Fibroblast of lung (primary cell): Measurements from ENCODE around the gene CYTL1. TPM values are rescaled to one million over a fixed set of nuclear protein-coding genes. Genes with fewer than 3 reads are reported as not detected.
A peak's percentile ranks its signal among the peaks of the same experiment; 100 is the strongest.

Source experiments
- DNase-seq, 2 donors: peaks; one replicate each; pipeline versions ENCODE4 v3.0.0 to v3.0.0-alpha.2; 2010; ENCODE audit warnings: low read depth in 2 of 2
- H2AFZ ChIP-seq: 2 replicates; pipeline ENCODE4 v1.5.1; 2012; ENCODE audit warnings: low read length, control low read depth, inconsistent platforms
- H3K27ac ChIP-seq: 2 replicates; pipeline ENCODE4 v1.5.1; 2011; ENCODE audit warnings: low read length, control low read depth; ENCODE audit not compliant: insufficient read depth
- H3K27me3 ChIP-seq: 2 replicates; pipeline ENCODE4 v1.5.1; 2011; ENCODE audit warnings: mild to moderate bottlenecking, low read length; ENCODE audit not compliant: control insufficient read depth, insufficient read depth
- H3K36me3 ChIP-seq: 2 replicates; pipeline ENCODE4 v1.5.1; 2011; ENCODE audit warnings: low read length; ENCODE audit not compliant: control insufficient read depth, insufficient read depth
- H3K4me1 ChIP-seq: 2 replicates; pipeline ENCODE4 v1.5.1; 2011; ENCODE audit warnings: low read length; ENCODE audit not compliant: control insufficient read depth, insufficient read depth; ENCODE audit errors: extremely low read depth
- H3K4me2 ChIP-seq: 2 replicates; pipeline ENCODE4 v1.5.1; 2011; ENCODE audit warnings: low read length, control low read depth; ENCODE audit not compliant: insufficient read depth; ENCODE audit errors: extremely low read depth
- H3K4me3 ChIP-seq, 4 experiments: fragments of 200-600 bp in 1 of 4; sonication (generic) in 1 of 4; replicated peaks in 1 of 4; 2 replicates each; pipeline ENCODE4 v1.5.1; 2011 to 2016; ENCODE audit warnings: low read length in 4 of 4, low read depth in 3 of 4, mild to moderate bottlenecking in 3 of 4, control low read depth in 2 of 4, inconsistent platforms in 1 of 4, mixed read lengths in 1 of 4; ENCODE audit not compliant: insufficient read depth in 1 of 4; ENCODE audit errors: control extremely low read depth in 1 of 4
- H3K79me2 ChIP-seq: 2 replicates; pipeline ENCODE4 v1.5.1; 2012; ENCODE audit warnings: mild to moderate bottlenecking, low read length, inconsistent platforms; ENCODE audit not compliant: control insufficient read depth, insufficient read depth
- H3K9ac ChIP-seq: 2 replicates; pipeline ENCODE4 v1.5.1; 2011; ENCODE audit warnings: mild to moderate bottlenecking, low read length, control low read depth; ENCODE audit not compliant: insufficient read depth
- H3K9me3 ChIP-seq: 2 replicates; pipeline ENCODE4 v1.5.1; 2012; ENCODE audit warnings: low read depth, low read length; ENCODE audit not compliant: control insufficient read depth, insufficient read depth
- H4K20me1 ChIP-seq: 2 replicates; pipeline ENCODE4 v1.5.1; 2011; ENCODE audit warnings: low read length; ENCODE audit not compliant: control insufficient read depth, insufficient read depth; ENCODE audit errors: extremely low read depth
- EZH2 ChIP-seq: IDR thresholded peaks from 2 replicates; pipeline ENCODE4 v1.5.1; 2012; ENCODE audit warnings: low read length, control low read depth, mild to moderate bottlenecking; ENCODE audit errors: missing control alignments
- polyA plus RNA-seq, 2 donors: library from polyadenylated mRNA; depleted of rRNA in 1 of 2; stranded (reverse) in 1 of 2; unstranded in 1 of 2; fragments of >200 nt; gene quantifications; 2 replicates each; pipeline ENCODE4 v1.2.1, GENCODE V29; 2011 to 2012; ENCODE audit warnings: missing spikeins in 1 of 2
- total RNA-seq: library from RNA; depleted of rRNA; stranded (reverse); fragments of >200 nt; gene quantifications from 2 replicates; pipeline ENCODE4 v1.2.1, GENCODE V29; 2014
- TF ChIP-seq, protein P1 (sequence below), 2 donors: IDR thresholded peaks in 1 of 2; conservative IDR thresholded peaks in 1 of 2; 1 replicate in 1 of 2; 2 replicates in 1 of 2; pipeline ENCODE4 v1.5.1; 2011 to 2012; ENCODE audit warnings: low read length in 2 of 2, control low read depth in 1 of 2, inconsistent platforms in 1 of 2, low read depth in 1 of 2, mild to moderate bottlenecking in 1 of 2

Gene CYTL1
- total and polyA plus RNA-seq, 2 donors (not counting 1 experiment from before 2014, with no cell fraction given) = 0.17 to 6.9 TPM

DNA sequence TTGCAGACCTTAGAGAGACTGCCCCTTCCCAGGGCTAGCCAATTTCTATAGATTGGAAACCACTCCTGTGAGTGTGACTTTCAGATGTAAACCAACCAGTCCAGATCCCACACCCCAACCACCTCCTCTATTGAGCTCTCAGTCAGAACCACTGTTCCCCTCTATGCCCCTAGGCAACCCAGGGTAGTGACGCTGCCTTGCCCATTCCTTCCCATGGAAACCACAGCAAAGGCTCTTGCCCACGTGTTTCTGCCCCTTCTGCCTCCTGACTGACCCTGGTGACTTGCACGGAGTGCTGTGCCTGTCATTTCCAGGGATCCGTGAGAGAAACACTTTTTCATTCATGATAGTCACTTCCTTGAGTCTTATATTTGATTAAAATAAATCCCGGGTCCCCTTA is 32.4 kb downstream of the CYTL1 start:
- no peaks in the 10 kb centered on the region for H3K79me2 ChIP-seq
- H3K27me3 ChIP-seq = no peaks in the 10 kb centered on the region
- H4K20me1 ChIP-seq = no peaks in the 10 kb centered on the region
- H3K9me3 ChIP-seq = no peaks in the 10 kb centered on the region
- DNase-seq = no peak
- H2AFZ ChIP-seq = no peak overlapping the region
- no peak overlapping the region for H3K4me3 ChIP-seq
- TF ChIP-seq, protein P1, sequence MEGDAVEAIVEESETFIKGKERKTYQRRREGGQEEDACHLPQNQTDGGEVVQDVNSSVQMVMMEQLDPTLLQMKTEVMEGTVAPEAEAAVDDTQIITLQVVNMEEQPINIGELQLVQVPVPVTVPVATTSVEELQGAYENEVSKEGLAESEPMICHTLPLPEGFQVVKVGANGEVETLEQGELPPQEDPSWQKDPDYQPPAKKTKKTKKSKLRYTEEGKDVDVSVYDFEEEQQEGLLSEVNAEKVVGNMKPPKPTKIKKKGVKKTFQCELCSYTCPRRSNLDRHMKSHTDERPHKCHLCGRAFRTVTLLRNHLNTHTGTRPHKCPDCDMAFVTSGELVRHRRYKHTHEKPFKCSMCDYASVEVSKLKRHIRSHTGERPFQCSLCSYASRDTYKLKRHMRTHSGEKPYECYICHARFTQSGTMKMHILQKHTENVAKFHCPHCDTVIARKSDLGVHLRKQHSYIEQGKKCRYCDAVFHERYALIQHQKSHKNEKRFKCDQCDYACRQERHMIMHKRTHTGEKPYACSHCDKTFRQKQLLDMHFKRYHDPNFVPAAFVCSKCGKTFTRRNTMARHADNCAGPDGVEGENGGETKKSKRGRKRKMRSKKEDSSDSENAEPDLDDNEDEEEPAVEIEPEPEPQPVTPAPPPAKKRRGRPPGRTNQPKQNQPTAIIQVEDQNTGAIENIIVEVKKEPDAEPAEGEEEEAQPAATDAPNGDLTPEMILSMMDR (conservative IDR thresholded peaks at IDR 0.05 in 1 of 2, IDR thresholded peaks at IDR 0.05 in 1 of 2; ENCODE audit: low read depth in 1 of 2, low read length in 2 of 2) = no peak
- no peak for TF ChIP-seq EZH2
- H3K9ac ChIP-seq = no peak overlapping the region
- no peak overlapping the region for H3K4me2 ChIP-seq
- H3K4me1 ChIP-seq = peaks cover 12% of the 10 kb centered on the region
- no peak overlapping the region for H3K27ac ChIP-seq
- no peaks in the 10 kb centered on the region for H3K36me3 ChIP-seq

DNA sequence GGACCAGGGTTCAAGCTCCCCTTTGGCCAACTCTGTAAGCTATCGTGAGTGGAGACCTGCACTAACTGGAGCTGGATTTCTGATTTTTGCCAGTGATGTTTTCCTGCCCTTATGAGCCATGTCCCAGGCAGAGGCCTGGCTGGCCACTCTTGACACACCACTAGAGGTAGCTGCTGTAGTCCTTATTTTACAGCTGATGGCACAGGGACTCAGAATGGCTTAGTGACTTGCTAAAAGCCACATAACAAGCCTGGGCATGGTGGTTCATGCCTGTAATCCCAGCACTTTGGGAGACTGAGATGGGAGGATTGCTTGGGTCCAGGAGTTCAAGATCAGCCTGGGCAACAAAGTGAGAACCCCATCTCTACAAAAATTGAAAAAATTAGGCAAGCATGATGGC is 33.4 kb downstream of the CYTL1 start:
- no peak overlapping the region for H3K9ac ChIP-seq
- peaks cover 2% of the 10 kb centered on the region for H3K4me1 ChIP-seq
- no peaks in the 10 kb centered on the region for H3K36me3 ChIP-seq
- H3K27ac ChIP-seq = no peak overlapping the region
- H3K9me3 ChIP-seq = no peaks in the 10 kb centered on the region
- H3K79me2 ChIP-seq = no peaks in the 10 kb centered on the region
- no peak overlapping the region for H2AFZ ChIP-seq
- H3K4me3 ChIP-seq = no peak overlapping the region
- no peaks in the 10 kb centered on the region for H4K20me1 ChIP-seq
- TF ChIP-seq, protein P1 (conservative IDR thresholded peaks at IDR 0.05 in 1 of 2, IDR thresholded peaks at IDR 0.05 in 1 of 2; ENCODE audit: low read depth in 1 of 2, low read length in 2 of 2) = peak in 1 of 2 donors; percentile 20
- no peak for TF ChIP-seq EZH2
- no peaks in the 10 kb centered on the region for H3K27me3 ChIP-seq
- no peak overlapping the region for H3K4me2 ChIP-seq
- peak in 1 of 2 donors; percentile 8 for DNase-seq

DNA sequence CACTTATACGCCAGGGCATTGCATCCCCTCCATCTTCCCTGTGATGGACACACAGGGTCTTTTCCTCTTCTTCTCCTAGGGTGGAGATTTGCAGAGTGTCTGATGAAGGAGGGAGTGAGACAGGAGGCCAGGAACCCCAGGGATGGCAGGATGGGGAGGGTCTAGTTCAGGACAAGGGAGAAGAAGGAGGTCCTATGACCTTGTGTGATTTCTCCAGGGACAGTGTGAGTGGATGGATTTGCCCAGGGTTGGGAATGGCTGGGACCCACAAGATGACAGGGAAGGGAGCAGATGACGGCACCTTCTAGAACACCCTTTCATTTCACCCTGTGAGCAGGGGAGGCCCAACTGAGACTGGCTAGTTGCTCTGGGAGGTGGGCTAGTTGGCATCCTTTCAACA is 34.2 kb downstream of the CYTL1 start:
- Histone ChIP-seq H3K9ac (no peak overlapping the region), H3K4me3 (no peak overlapping the region), H3K27ac (no peak overlapping the region), H3K79me2 (no peaks in the 10 kb centered on the region), H3K27me3 (no peaks in the 10 kb centered on the region), H3K4me1 (no peaks in the 10 kb centered on the region), H3K36me3 (no peaks in the 10 kb centered on the region), H4K20me1 (no peaks in the 10 kb centered on the region), H3K9me3 (no peaks in the 10 kb centered on the region), H3K4me2 (no peak overlapping the region), H2AFZ (no peak overlapping the region)
- TF ChIP-seq, protein P1 (conservative IDR thresholded peaks at IDR 0.05 in 1 of 2, IDR thresholded peaks at IDR 0.05 in 1 of 2; ENCODE audit: low read depth in 1 of 2, low read length in 2 of 2) = no peak
- no peak for TF ChIP-seq EZH2
- DNase-seq = no peak
